ENCODE measurements around the gene LIPN.

LIPN gene

GRCh38 chr10:88813200-88813599, 53.4 kb downstream of the LIPN start:
- TF ChIP-seq CTCF (IDR thresholded peaks at IDR 0.05; ENCODE audit: low read depth, low read length) (no peak), POLR2A (IDR thresholded peaks at IDR 0.05; ENCODE audit: extremely low read depth, insufficient read length) (no peak), MYC (IDR thresholded peaks at IDR 0.05; ENCODE audit: low read depth, low read length) (no peak)
- TF ChIP-seq, protein P1, sequence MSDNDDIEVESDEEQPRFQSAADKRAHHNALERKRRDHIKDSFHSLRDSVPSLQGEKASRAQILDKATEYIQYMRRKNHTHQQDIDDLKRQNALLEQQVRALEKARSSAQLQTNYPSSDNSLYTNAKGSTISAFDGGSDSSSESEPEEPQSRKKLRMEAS (IDR thresholded peaks at IDR 0.05; ENCODE audit: low read depth, low read length): no peak
- no peak for DNase-seq (ENCODE audit: low read depth)
- no peak overlapping the region for H3K4me3 ChIP-seq (ENCODE audit: low read depth, low read length)

GRCh38 chr10:88819290-88819689, 59.5 kb downstream of the LIPN start:
- TF ChIP-seq, protein P1 (IDR thresholded peaks at IDR 0.05; ENCODE audit: low read depth, low read length): no peak
- no peak overlapping the region for H3K4me3 ChIP-seq (ENCODE audit: low read depth, low read length)
- DNase-seq (ENCODE audit: low read depth): no peak

GRCh38 chr10:88820748-88821401, 61.1 kb downstream of the LIPN start:
- no peak for DNase-seq (ENCODE audit: low read depth)
- TF ChIP-seq, protein P1 (IDR thresholded peaks at IDR 0.05; ENCODE audit: low read depth, low read length): no peak
- TF ChIP-seq CTCF (IDR thresholded peaks at IDR 0.05; ENCODE audit: low read depth, low read length) (no peak), MYC (IDR thresholded peaks at IDR 0.05; ENCODE audit: low read depth, low read length) (no peak), POLR2A (IDR thresholded peaks at IDR 0.05; ENCODE audit: extremely low read depth, insufficient read length) (no peak)
- no peak overlapping the region for H3K4me3 ChIP-seq (ENCODE audit: low read depth, low read length)

GRCh38 chr10:88826388-88826787, 66.6 kb downstream of the LIPN start:
- no peak overlapping the region for H3K4me3 ChIP-seq (ENCODE audit: low read depth, low read length)
- no peak for DNase-seq (ENCODE audit: low read depth)
- no peak for TF ChIP-seq POLR2A (IDR thresholded peaks at IDR 0.05; ENCODE audit: extremely low read depth, insufficient read length)

DNA sequence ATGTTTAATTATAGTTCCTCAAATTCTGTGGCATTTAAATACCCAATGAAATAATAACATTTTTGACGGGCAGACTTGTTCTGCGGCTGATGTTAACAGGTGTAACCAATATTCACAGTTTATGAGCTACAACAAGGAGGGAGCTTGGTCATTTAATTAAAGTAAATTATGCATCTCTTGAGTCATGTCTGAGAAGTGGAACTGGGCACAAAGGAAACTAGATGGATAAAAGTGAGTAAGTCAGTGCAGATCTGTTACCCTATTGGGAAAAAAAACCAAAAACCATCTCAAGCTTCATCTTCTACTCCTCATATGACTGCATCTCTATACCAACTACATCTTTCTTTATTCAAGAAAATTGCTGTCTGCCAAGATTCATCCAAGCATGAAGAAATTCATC, 67.9 kb downstream of the LIPN start:
- no peak overlapping the region for H3K4me3 ChIP-seq (ENCODE audit: low read depth, low read length)
- TF ChIP-seq POLR2A (IDR thresholded peaks at IDR 0.05; ENCODE audit: extremely low read depth, insufficient read length) (no peak), MYC (IDR thresholded peaks at IDR 0.05; ENCODE audit: low read depth, low read length) (no peak), CTCF (IDR thresholded peaks at IDR 0.05; ENCODE audit: low read depth, low read length) (no peak)
- TF ChIP-seq, protein P1 (IDR thresholded peaks at IDR 0.05; ENCODE audit: low read depth, low read length): no peak
- DNase-seq (ENCODE audit: low read depth): no peak

- TF ChIP-seq, protein P1 (IDR thresholded peaks at IDR 0.05; ENCODE audit: low read depth, low read length): no peak
- TF ChIP-seq CTCF (IDR thresholded peaks at IDR 0.05; ENCODE audit: low read depth, low read length) (no peak), MYC (IDR thresholded peaks at IDR 0.05; ENCODE audit: low read depth, low read length) (no peak), POLR2A (IDR thresholded peaks at IDR 0.05; ENCODE audit: extremely low read depth, insufficient read length) (no peak)
- H3K4me3 ChIP-seq (ENCODE audit: low read depth, low read length): no peak overlapping the region
- DNase-seq (ENCODE audit: low read depth): no peak
Observed at GRCh38 chr10:88828310-88828709, 68.5 kb downstream of the LIPN start.
